Astrocyte (in vitro differentiated cells and primary cell): Measurements from ENCODE around the gene PLEKHG5. TPM values are rescaled to one million over a fixed set of nuclear protein-coding genes. Genes with fewer than 3 reads are reported as not detected.

Experiments used
- DNase-seq: peaks from one replicate; pipeline ENCODE4 v3.0.0-alpha.2; 2010; ENCODE audit warnings: low read depth
- FAIRE-seq: peaks from 2 replicates; lab custom pipeline; 2011; peaks lifted over from hg19 to GRCh38; lab: Jason Lieb, UNC
- H2AFZ ChIP-seq: 2 replicates; pipeline ENCODE4 v1.6.0; 2012; ENCODE audit warnings: low read depth, low read length, inconsistent platforms
- H3K27ac ChIP-seq: 2 replicates; pipeline ENCODE4 v1.5.1; 2011; ENCODE audit warnings: low read depth, low read length, inconsistent platforms
- H3K27me3 ChIP-seq: 2 replicates; pipeline ENCODE4 v1.6.0; 2011; ENCODE audit warnings: low read length, inconsistent platforms; ENCODE audit not compliant: insufficient read depth
- H3K36me3 ChIP-seq: 2 replicates; pipeline ENCODE4 v1.5.1; 2011; ENCODE audit warnings: low read length, inconsistent platforms; ENCODE audit not compliant: insufficient read depth
- H3K4me1 ChIP-seq: 2 replicates; pipeline ENCODE4 v1.5.1; 2011; ENCODE audit warnings: low read length, inconsistent platforms; ENCODE audit not compliant: insufficient read depth
- H3K4me2 ChIP-seq: 2 replicates; pipeline ENCODE4 v1.6.0; 2012; ENCODE audit warnings: low read length, inconsistent platforms
- H3K4me3 ChIP-seq: 2 replicates; pipeline ENCODE4 v1.5.1; 2011; ENCODE audit warnings: low read depth, mild to moderate bottlenecking, low read length, inconsistent platforms; ENCODE audit not compliant: insufficient read depth
- H3K79me2 ChIP-seq: 2 replicates; pipeline ENCODE4 v1.6.0; 2012; ENCODE audit warnings: mild to moderate bottlenecking, low read length, inconsistent platforms; ENCODE audit not compliant: insufficient read depth
- H3K9ac ChIP-seq: 2 replicates; pipeline ENCODE4 v1.6.0; 2012; ENCODE audit warnings: mild to moderate bottlenecking, low read length, inconsistent platforms
- H3K9me3 ChIP-seq: 2 replicates; pipeline ENCODE4 v1.5.1; 2012; ENCODE audit warnings: low read depth, mild to moderate bottlenecking, low read length, inconsistent platforms; ENCODE audit not compliant: insufficient read depth
- H4K20me1 ChIP-seq: 2 replicates; pipeline ENCODE4 v1.6.0; 2012; ENCODE audit warnings: low read length, inconsistent platforms; ENCODE audit not compliant: insufficient read depth
- H3K27ac Mint-ChIP-seq: one replicate; pipeline ENCODE4 v1.8.0; 2021; ENCODE audit warnings: mild to moderate bottlenecking, mixed read lengths; ENCODE audit not compliant: unreplicated experiment
- H3K27me3 Mint-ChIP-seq: one replicate; pipeline ENCODE4 v1.8.0; 2021; ENCODE audit warnings: low read depth, mixed read lengths; ENCODE audit not compliant: unreplicated experiment
- H3K36me3 Mint-ChIP-seq: one replicate; pipeline ENCODE4 v1.8.0; 2021; ENCODE audit warnings: low read depth, mixed read lengths; ENCODE audit not compliant: unreplicated experiment
- H3K4me1 Mint-ChIP-seq: one replicate; pipeline ENCODE4 v1.8.0; 2021; ENCODE audit warnings: low read depth, mixed read lengths; ENCODE audit not compliant: unreplicated experiment
- H3K4me3 Mint-ChIP-seq: one replicate; pipeline ENCODE4 v1.8.0; 2021; ENCODE audit warnings: mild to moderate bottlenecking, moderate library complexity, mixed read lengths; ENCODE audit not compliant: unreplicated experiment
- H3K9me3 Mint-ChIP-seq: one replicate; pipeline ENCODE4 v1.8.0; 2021; ENCODE audit warnings: mild to moderate bottlenecking, mixed read lengths; ENCODE audit not compliant: unreplicated experiment
- CTCF ChIP-seq: IDR thresholded peaks from 2 replicates; pipeline ENCODE4 v1.5.1; 2011; ENCODE audit warnings: low read depth, mild to moderate bottlenecking, inconsistent platforms, low read length, moderate library complexity; ENCODE audit not compliant: insufficient read depth
- EZH2 ChIP-seq: IDR thresholded peaks from 2 replicates; pipeline ENCODE4 v1.6.1; 2012; ENCODE audit warnings: mild to moderate bottlenecking, low read length, inconsistent platforms; ENCODE audit not compliant: insufficient read depth
- total RNA-seq: library from RNA; stranded (reverse); gene quantifications from 2 replicates; pipeline ENCODE4 v1.2.1, GENCODE V29; 2021

PLEKHG5 gene
- total RNA-seq, 1 donor from 2014 or later: 25.1 TPM

DNA sequence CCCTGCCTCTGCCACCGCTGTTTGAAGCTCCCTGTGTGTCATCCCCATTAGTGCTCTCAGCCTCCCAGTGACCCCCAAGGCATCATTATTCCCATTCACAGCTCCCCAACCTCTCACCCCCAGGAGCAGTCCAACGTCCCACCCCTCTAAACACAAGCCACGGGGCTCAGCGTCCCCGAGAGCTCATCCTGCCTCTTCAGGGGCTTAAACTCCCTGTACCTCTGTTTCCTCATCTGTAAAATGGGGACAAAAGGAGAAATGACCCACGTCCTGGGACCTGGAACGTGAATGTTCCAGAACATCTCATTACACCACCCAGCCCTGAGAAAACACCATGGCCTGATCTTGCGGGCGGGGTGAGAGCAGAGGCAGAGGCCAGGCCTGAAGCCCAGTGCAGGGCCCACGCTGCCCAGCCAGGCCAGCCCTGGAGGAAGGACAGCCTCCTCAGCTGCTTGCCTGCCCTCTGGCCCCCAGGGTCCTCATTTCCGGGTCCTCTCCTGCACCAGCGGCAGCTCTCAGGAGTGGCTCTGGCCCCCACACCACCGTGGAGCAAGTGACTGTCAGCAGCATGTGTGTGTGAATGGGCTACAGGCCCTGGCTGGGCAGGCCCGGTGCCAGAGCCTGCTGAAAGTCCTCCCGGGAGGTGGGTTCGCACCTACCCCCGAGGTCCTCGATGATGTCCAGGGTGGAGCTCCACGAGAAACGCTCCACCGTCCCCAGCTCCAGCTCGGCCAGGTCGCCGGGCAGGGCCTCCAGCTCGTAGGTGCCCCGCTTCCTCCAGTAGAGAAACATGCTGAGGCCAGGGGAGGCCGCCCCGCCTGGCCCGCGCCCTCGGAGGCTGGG is 14.1 kb upstream of the PLEKHG5 start:
- TF ChIP-seq CTCF (no peak), EZH2 (no peak)
- Histone ChIP-seq H3K79me2 (no peaks in the 10 kb centered on the region), H3K9me3 (no peaks in the 10 kb centered on the region), H3K4me1 (no peaks in the 10 kb centered on the region), H3K27ac (no peak overlapping the region), H2AFZ (no peak overlapping the region), H3K36me3 (no peaks in the 10 kb centered on the region), H3K4me3 (no peak overlapping the region), H3K4me2 (no peak overlapping the region), H3K9ac (no peak overlapping the region), H3K27me3 (peaks cover 2% of the 10 kb centered on the region), H4K20me1 (no peaks in the 10 kb centered on the region)
- H3K27me3 Mint-ChIP-seq: peaks cover 23% of the 10 kb centered on the region
- H3K9me3 Mint-ChIP-seq: no peaks in the 10 kb centered on the region
- H3K4me3 Mint-ChIP-seq: no peak overlapping the region
- no peak for FAIRE-seq
- no peaks in the 10 kb centered on the region for H3K4me1 Mint-ChIP-seq
- H3K27ac Mint-ChIP-seq: no peak overlapping the region
- H3K36me3 Mint-ChIP-seq: no peaks in the 10 kb centered on the region
- DNase-seq: no peak

GRCh38 chr1:6504887-6505286 is 13.4 kb upstream of the PLEKHG5 start:
- no peaks in the 10 kb centered on the region for H3K4me1 ChIP-seq
- DNase-seq: no peak
- H3K9me3 ChIP-seq: no peaks in the 10 kb centered on the region
- H3K4me3 ChIP-seq: no peak overlapping the region
- H3K9me3 Mint-ChIP-seq: no peaks in the 10 kb centered on the region
- H3K27me3 Mint-ChIP-seq: peaks cover 23% of the 10 kb centered on the region
- no peak for FAIRE-seq
- H3K27me3 ChIP-seq: peaks cover 2% of the 10 kb centered on the region
- H3K27ac ChIP-seq: no peak overlapping the region
- no peak overlapping the region for H3K9ac ChIP-seq
- H3K4me1 Mint-ChIP-seq: no peaks in the 10 kb centered on the region
- H3K4me2 ChIP-seq: no peak overlapping the region
- H2AFZ ChIP-seq: no peak overlapping the region
- no peaks in the 10 kb centered on the region for H3K36me3 ChIP-seq
- H3K4me3 Mint-ChIP-seq: no peak overlapping the region
- H3K79me2 ChIP-seq: no peaks in the 10 kb centered on the region
- H3K27ac Mint-ChIP-seq: no peak overlapping the region
- H3K36me3 Mint-ChIP-seq: no peaks in the 10 kb centered on the region
- H4K20me1 ChIP-seq: no peaks in the 10 kb centered on the region
- TF ChIP-seq EZH2: no peak

DNA sequence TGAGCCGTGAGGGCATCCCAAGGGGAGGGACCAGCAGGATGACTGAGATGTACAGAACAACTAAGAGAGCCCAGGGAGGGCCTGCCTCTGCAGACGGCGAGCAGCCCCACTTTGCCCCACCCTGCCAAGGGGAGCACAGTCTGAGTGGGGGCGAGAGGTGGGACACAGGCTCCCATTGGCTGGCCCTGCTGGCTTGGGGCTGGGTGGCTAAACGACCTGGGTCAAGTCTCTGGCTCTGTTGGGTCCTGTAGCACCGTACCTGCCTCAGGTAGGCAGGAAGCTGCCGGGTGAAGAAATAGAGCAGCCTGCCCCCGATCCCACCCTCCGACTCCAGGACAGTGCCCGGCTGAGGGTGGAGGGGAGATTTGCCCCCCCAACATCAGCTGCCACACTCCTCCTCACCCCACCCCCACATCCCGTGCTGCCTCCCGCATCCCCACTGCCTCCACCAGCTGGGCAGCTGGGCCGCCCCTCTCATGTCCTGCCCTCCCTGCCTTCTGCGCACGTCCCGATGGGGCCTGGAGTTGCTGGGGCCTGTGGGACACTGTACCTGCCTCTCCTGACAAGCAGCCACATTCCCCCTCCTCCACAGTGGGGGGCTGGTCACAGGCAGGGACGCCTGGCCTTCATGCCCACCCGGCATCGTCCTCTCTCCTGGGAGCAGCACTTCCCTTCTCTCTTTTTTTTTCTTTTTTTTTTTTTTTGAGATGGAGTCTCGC is 12.6 kb upstream of the PLEKHG5 start:
- TF ChIP-seq CTCF (no peak), EZH2 (no peak)
- H3K9ac ChIP-seq: no peak overlapping the region
- Mint-ChIP-seq H3K36me3 (no peaks in the 10 kb centered on the region), H3K9me3 (no peaks in the 10 kb centered on the region), H3K27ac (no peak overlapping the region), H3K4me1 (no peaks in the 10 kb centered on the region), H3K4me3 (no peak overlapping the region), H3K27me3 (peaks cover 23% of the 10 kb centered on the region)
- H3K4me3 ChIP-seq: no peak overlapping the region
- H3K9me3 ChIP-seq: no peaks in the 10 kb centered on the region
- no peaks in the 10 kb centered on the region for H3K79me2 ChIP-seq
- DNase-seq (no peak), FAIRE-seq (no peak)
- peaks cover 2% of the 10 kb centered on the region for H3K27me3 ChIP-seq
- no peaks in the 10 kb centered on the region for H3K4me1 ChIP-seq
- no peak overlapping the region for H2AFZ ChIP-seq
- H3K27ac ChIP-seq: no peak overlapping the region
- H4K20me1 ChIP-seq: no peaks in the 10 kb centered on the region
- H3K36me3 ChIP-seq: no peaks in the 10 kb centered on the region
- H3K4me2 ChIP-seq: no peak overlapping the region
